Measurements from ENCODE around the gene SYT11. TPM values are rescaled to one million over a fixed set of nuclear protein-coding genes. Genes with fewer than 3 reads are reported as not detected.
A peak's percentile ranks its signal among the peaks of the same experiment; 100 is the strongest.
"Not testable (repeated sequence)": the region's sequence is repeated elsewhere in the genome, so short reads cannot be mapped to it uniquely, and the experiment has no call there.

The SYT11 gene
- total RNA-seq, 1 donor, result 47.5 TPM

DNA sequence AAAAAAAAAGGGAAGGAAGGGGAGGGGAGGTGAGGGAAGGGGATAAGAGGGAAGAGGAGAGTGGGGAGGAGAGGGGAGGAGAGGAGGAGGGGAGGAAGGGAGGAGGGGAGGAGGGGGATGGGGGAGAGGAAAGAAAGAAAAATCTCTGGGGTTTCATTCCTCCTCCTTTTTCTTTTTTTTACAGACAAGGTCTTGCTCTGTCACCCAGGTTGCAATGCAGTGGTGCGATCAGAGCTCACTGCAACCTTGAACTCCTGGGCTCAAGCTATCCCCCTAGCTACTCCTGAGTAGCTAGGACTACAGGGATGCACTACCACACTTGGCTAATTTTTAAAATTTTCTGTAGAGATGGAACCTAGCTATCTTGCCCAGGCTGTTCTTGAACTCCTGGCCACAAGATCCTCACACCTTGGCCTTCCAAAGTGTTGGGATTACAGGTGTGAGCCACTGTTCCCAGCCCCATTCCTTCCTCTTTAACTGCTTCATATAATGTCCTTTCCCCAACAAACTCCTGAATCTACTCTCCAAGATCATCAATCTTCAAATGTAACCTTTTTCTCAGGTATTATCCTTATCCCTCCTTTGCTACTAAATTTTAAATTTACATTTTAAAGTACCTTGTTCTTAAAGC is 25.6 kb upstream of the SYT11 start:
- TF ChIP-seq, protein P1, sequence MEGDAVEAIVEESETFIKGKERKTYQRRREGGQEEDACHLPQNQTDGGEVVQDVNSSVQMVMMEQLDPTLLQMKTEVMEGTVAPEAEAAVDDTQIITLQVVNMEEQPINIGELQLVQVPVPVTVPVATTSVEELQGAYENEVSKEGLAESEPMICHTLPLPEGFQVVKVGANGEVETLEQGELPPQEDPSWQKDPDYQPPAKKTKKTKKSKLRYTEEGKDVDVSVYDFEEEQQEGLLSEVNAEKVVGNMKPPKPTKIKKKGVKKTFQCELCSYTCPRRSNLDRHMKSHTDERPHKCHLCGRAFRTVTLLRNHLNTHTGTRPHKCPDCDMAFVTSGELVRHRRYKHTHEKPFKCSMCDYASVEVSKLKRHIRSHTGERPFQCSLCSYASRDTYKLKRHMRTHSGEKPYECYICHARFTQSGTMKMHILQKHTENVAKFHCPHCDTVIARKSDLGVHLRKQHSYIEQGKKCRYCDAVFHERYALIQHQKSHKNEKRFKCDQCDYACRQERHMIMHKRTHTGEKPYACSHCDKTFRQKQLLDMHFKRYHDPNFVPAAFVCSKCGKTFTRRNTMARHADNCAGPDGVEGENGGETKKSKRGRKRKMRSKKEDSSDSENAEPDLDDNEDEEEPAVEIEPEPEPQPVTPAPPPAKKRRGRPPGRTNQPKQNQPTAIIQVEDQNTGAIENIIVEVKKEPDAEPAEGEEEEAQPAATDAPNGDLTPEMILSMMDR (IDR thresholded peaks at IDR 0.05; ENCODE audit: insufficient read depth, low read depth, low read length), result no peak

GRCh38 chr1:155834296-155834926 is 25.0 kb upstream of the SYT11 start:
- H3K4me3 ChIP-seq (ENCODE audit: low read depth, low read length), result no peak overlapping the region
- TF ChIP-seq, protein P1 (IDR thresholded peaks at IDR 0.05; ENCODE audit: insufficient read depth, low read depth, low read length), result no peak
- peak; percentile 36 for DNase-seq (ENCODE audit: low read depth)

More for the DNA sequence above, 25.6 kb upstream of the SYT11 start:
- no peak overlapping the region for H3K4me3 ChIP-seq (ENCODE audit: low read depth, low read length)
- no peak for DNase-seq (ENCODE audit: low read depth)

GRCh38 chr1:155834927-155835399 is 24.4 kb upstream of the SYT11 start:
- not testable (repeated sequence) for H3K4me3 ChIP-seq (ENCODE audit: low read depth, low read length); DNase-seq (ENCODE audit: low read depth)

GRCh38 chr1:155835548-155835947 is 23.8 kb upstream of the SYT11 start:
- DNase-seq (ENCODE audit: low read depth), result no peak
- TF ChIP-seq, protein P1 (IDR thresholded peaks at IDR 0.05; ENCODE audit: insufficient read depth, low read depth, low read length), result no peak
- no peak overlapping the region for H3K4me3 ChIP-seq (ENCODE audit: low read depth, low read length)

- DNase-seq (ENCODE audit: low read depth), result no peak
- no peak overlapping the region for H3K4me3 ChIP-seq (ENCODE audit: low read depth, low read length)
- TF ChIP-seq, protein P1 (IDR thresholded peaks at IDR 0.05; ENCODE audit: insufficient read depth, low read depth, low read length), result no peak
Observed at GRCh38 chr1:155840386-155840785, 19.0 kb upstream of the SYT11 start.

DNA sequence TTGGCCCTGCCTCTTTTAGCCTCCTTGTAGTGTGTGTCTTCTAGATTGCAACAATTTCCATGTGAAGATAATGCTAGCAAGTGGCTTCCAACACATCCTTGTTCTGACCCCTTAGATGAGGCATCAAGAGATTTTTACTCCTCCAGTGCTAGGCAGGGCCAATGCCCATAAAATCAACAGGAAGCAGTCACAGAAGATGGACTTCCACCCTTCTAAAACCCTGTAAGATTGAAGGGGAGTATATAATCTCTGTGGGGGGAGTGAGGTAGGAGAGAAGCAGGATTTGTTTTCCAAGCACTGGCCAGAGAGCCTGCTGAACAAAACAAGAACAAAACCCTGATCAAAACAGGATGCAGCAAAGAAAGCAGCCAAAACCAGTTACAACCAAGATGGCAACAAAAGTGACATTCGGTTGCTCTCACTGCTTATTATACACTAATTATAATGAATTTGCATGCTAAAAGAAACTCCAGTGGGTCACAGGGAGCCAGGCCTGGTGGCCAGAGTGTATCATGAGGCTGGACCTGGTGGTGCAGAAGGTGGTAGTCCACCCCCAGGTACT is 14.4 kb upstream of the SYT11 start:
- TF ChIP-seq, protein P1 (IDR thresholded peaks at IDR 0.05; ENCODE audit: insufficient read depth, low read depth, low read length), result no peak
- no peak for DNase-seq (ENCODE audit: low read depth)
- H3K4me3 ChIP-seq (ENCODE audit: low read depth, low read length), result no peak overlapping the region

GRCh38 chr1:155847823-155848529 is 11.4 kb upstream of the SYT11 start:
- H3K4me3 ChIP-seq (ENCODE audit: low read depth, low read length), result no peak overlapping the region
- DNase-seq (ENCODE audit: low read depth), result no peak
- TF ChIP-seq, protein P1 (IDR thresholded peaks at IDR 0.05; ENCODE audit: insufficient read depth, low read depth, low read length), result no peak

All from fibroblast of villous mesenchyme (primary cell).